Esophagus muscularis mucosa (tissue), 4 donors: ENCODE data around the gene CCM2. TPM values are rescaled to one million over a fixed set of nuclear protein-coding genes. Genes with fewer than 3 reads are reported as not detected.

ENCODE experiments used
- DNase-seq: peaks from one replicate; pipeline ENCODE4 v3.0.0-alpha.2; 2017; ENCODE audit errors: extremely low spot score
- H3K27ac ChIP-seq, 4 donors: fragments of 200-600 bp; sonication (generic); replicated peaks in 1 of 4; 1 replicate in 3 of 4; 2 replicates in 1 of 4; pipeline ENCODE4 v1.5.1; 2016 to 2019; ENCODE audit warnings: mild to moderate bottlenecking in 1 of 4
- H3K27me3 ChIP-seq, 4 donors: fragments of 200-600 bp; sonication (generic); one replicate each; pipeline versions ENCODE4 v1.5.1 to v1.6.0; 2016 to 2019
- H3K36me3 ChIP-seq, 4 donors: fragments of 200-600 bp; sonication (generic); one replicate each; pipeline ENCODE4 v1.5.1; 2016 to 2019
- H3K4me1 ChIP-seq, 4 donors: fragments of 200-600 bp; sonication (generic); one replicate each; pipeline ENCODE4 v1.5.1; 2016 to 2019
- H3K4me3 ChIP-seq, 4 donors: fragments of 200-600 bp; sonication (generic); 1 replicate in 2 of 4; 2 replicates in 2 of 4; pipeline ENCODE4 v1.5.1; 2016 to 2019; ENCODE audit warnings: mild to moderate bottlenecking in 4 of 4, moderate library complexity in 1 of 4
- H3K9me3 ChIP-seq, 4 donors: fragments of 200-600 bp; sonication (generic); 1 replicate in 3 of 4; 2 replicates in 1 of 4; pipeline ENCODE4 v1.5.1; 2016 to 2019
- EP300 ChIP-seq: sonication (generic); formaldehyde crosslinking; IDR thresholded peaks from one replicate; pipeline ENCODE4 v1.6.1; 2017; ENCODE audit warnings: antibody characterized with exemption
- POLR2A ChIP-seq: fragments of 450-650 bp; IDR thresholded peaks from one replicate; pipeline ENCODE4 v1.6.1; 2017; ENCODE audit warnings: antibody characterized with exemption, moderate library complexity, mild to moderate bottlenecking, low read depth
- POLR2AphosphoS5 ChIP-seq, 2 donors: sonication (generic); formaldehyde crosslinking; IDR thresholded peaks; one replicate each; pipeline ENCODE4 v1.6.1; 2017; ENCODE audit warnings: antibody characterized with exemption in 2 of 2
- WGBS: methylation state at CpG from one replicate; pipeline ENCODE4 v1.1.5; 2018; 5-methylcytosine and 5-hydroxymethylcytosine counted together
- intact Hi-C: fragments of 100-400 bp; cut with DNase I; formaldehyde crosslinking; loops from one replicate; pipeline ENCODE4 v1.15.1; 2023
- total RNA-seq, 4 donors: library from RNA; depleted of rRNA; stranded (reverse); fragments of >200 nt; gene quantifications; one replicate each; pipeline versions ENCODE4 v1.1.0 to v1.2.1, GENCODE V29; 2016
- TF ChIP-seq, protein P1 (sequence below), 3 experiments: fragments of 200-600 bp in 2 of 3; fragments of 450-650 bp in 1 of 3; sonication (generic) in 2 of 3; IDR thresholded peaks; one replicate each; pipeline ENCODE4 v1.5.1; 2017 to 2019; ENCODE audit warnings: antibody characterized with exemption in 3 of 3, mild to moderate bottlenecking in 2 of 3, moderate library complexity in 1 of 3

The CCM2 gene
- total RNA-seq, 4 donors from 2014 or later, result 40.3 to 61.7 (median 49.4) TPM

DNA sequence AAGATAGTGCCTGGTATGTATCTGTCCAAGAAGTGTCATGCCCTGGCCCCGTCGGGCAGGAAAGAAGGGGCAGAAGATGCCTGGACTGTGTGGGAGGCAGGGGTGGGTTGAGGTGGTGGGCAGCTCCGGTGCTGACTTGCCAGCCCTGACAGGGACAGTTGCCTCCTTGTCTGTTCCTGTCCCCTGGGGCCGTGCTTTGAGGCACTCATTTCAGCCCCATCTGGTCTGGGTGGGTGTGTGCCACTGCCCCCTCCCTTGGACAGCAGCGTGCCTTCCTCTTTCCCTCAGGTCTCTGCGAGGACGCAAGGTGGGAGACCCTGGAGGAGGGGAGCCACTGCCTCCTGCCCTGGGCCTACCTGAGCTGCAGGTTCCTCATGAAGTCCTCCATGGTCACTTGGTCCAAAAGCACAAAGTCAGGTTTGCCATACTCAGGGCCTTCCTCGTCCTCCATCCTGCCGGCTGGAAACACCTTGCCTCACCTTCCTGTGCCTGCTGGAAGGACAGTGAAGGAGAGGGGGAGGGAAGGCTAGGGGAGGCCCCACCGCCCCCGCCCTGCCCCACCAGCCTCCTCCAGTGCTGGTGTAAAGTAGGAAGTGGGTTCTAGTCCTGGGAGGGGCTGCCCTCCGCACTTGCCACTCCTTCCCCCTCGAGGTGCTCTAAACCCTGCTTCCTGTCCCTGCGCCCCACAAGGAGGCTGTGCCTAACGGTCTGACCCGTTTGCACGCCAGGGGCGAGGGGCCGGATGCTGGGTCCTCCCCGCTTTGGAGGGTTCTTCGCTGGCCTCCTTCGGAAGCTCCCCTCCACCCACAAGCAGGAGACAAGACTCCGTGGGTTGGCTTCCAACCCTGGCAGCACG is 21.3 kb upstream of the CCM2 start, which contains the start of gene MYO1G:
Gene MYO1G, minus strand, starts transcription at position 505 of the 856 bp plus-strand sequence. Its CDS starts 54 bp downstream, at position 451.
- intact Hi-C loops, result no loop called here
- Histone ChIP-seq H3K4me3 (peak within 1 kb of the TSS; percentile 9 to 37 (median 22)), H3K4me1 (peaks cover 15 to 48% (median 40%) of the 10 kb centered on the region in 4 donors), H3K27me3 (no peaks in the 10 kb centered on the region), H3K27ac (peak within 1 kb of the TSS; percentile 31 to 72 (median 54)), H3K9me3 (no peaks in the 10 kb centered on the region), H3K36me3 (peaks cover 17 to 43% (median 29%) of the 10 kb centered on the region in 4 donors)
- TF ChIP-seq POLR2AphosphoS5 (IDR thresholded peaks at IDR 0.05) (no peak), EP300 (no peak)
- WGBS, result 73% methylated on average over 24 of the region's 24 CpGs
- DNase-seq, result no peak

- Histone ChIP-seq H3K9me3 (no peaks in the 10 kb centered on the region), H3K36me3 (peaks cover 24 to 53% (median 39%) of the 10 kb centered on the region in 4 donors), H3K27ac (peak overlapping the region; percentile 31 to 72 (median 54)), H3K4me3 (no peak overlapping the region), H3K4me1 (peaks cover 15 to 52% (median 47%) of the 10 kb centered on the region in 4 donors), H3K27me3 (no peaks in the 10 kb centered on the region)
- no peak for TF ChIP-seq EP300
- TF ChIP-seq, protein P1, sequence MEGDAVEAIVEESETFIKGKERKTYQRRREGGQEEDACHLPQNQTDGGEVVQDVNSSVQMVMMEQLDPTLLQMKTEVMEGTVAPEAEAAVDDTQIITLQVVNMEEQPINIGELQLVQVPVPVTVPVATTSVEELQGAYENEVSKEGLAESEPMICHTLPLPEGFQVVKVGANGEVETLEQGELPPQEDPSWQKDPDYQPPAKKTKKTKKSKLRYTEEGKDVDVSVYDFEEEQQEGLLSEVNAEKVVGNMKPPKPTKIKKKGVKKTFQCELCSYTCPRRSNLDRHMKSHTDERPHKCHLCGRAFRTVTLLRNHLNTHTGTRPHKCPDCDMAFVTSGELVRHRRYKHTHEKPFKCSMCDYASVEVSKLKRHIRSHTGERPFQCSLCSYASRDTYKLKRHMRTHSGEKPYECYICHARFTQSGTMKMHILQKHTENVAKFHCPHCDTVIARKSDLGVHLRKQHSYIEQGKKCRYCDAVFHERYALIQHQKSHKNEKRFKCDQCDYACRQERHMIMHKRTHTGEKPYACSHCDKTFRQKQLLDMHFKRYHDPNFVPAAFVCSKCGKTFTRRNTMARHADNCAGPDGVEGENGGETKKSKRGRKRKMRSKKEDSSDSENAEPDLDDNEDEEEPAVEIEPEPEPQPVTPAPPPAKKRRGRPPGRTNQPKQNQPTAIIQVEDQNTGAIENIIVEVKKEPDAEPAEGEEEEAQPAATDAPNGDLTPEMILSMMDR (IDR thresholded peaks at IDR 0.05), result no peak
- no peak for TF ChIP-seq POLR2A
- no peak for TF ChIP-seq POLR2AphosphoS5 (IDR thresholded peaks at IDR 0.05)
- intact Hi-C loops, result loop anchor here (10.0 kb wide), 1 partner anchor 395 kb away; the partner anchor contains the start of gene TMED4
- WGBS, result 73% methylated on average over 8 of the region's 8 CpGs
- no peak for DNase-seq
These were observed 20.3 kb upstream of the CCM2 start for GRCh38 chr7:44979481-44980392.

GRCh38 chr7:44980393-44981034 is 19.5 kb upstream of the CCM2 start:
- peaks cover 24 to 61% (median 43%) of the 10 kb centered on the region in 4 donors for H3K36me3 ChIP-seq
- peak overlapping the region; percentile 25 to 72 (median 54) for H3K27ac ChIP-seq
- peaks cover 21 to 59% (median 55%) of the 10 kb centered on the region in 4 donors for H3K4me1 ChIP-seq
- DNase-seq, result no peak
- TF ChIP-seq EP300, result peak; percentile 32
- TF ChIP-seq, protein P1 (IDR thresholded peaks at IDR 0.05), result no peak
- H3K27me3 ChIP-seq, result no peaks in the 10 kb centered on the region
- H3K9me3 ChIP-seq, result no peaks in the 10 kb centered on the region
- no peak overlapping the region for H3K4me3 ChIP-seq
- 62% methylated on average over 8 of the region's 8 CpGs for WGBS
- intact Hi-C loops, result loop anchor here (10.0 kb wide), 1 partner anchor 396 kb away; the partner anchor contains the start of gene TMED4

DNA sequence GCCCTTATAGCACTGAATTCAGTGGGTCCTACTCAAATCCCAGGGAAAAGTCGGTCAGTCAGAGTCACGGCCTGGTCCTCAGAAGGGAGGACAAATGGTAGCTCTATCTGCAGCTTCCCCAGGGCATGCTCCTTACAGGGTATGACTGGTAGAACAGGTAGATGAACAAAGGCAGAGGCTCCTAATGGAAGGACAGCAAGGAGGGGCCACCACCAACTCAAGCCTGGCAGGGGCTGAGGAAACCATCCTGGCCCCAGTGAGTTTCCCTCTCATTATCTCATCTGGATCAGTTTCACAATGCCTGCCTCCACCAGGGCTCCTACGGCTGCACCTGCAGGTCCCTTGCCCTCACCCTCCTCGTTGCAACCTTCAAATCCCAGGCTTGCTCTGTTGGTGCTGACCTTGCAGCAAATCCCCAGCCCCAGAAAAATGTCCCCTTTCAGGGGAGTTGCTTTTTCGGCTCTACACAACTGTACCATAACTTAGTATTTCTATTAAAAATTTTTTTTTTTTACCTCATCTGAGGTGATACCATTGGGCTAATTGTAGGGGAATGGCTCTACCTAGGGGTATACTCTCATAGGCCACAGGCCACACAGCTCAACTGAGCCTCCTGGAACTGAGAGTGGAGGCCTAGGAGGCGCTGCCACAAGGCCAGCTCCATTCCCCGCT is 18.8 kb upstream of the CCM2 start:
- H3K27ac ChIP-seq, result peak overlapping the region in 3 of 4 donors; percentile 20 to 72 (median 25)
- peaks cover 24 to 61% (median 43%) of the 10 kb centered on the region in 4 donors for H3K36me3 ChIP-seq
- peaks cover 21 to 66% (median 61%) of the 10 kb centered on the region in 4 donors for H3K4me1 ChIP-seq
- H3K4me3 ChIP-seq, result no peak overlapping the region
- TF ChIP-seq POLR2AphosphoS5 (IDR thresholded peaks at IDR 0.05) (no peak), EP300 (no peak), POLR2A (no peak)
- TF ChIP-seq, protein P1 (IDR thresholded peaks at IDR 0.05), result no peak
- H3K27me3 ChIP-seq, result no peaks in the 10 kb centered on the region
- H3K9me3 ChIP-seq, result no peaks in the 10 kb centered on the region
- no peak for DNase-seq
- intact Hi-C loops, result loop anchor here (10.0 kb wide), 1 partner anchor 396 kb away; the partner anchor contains the start of gene TMED4
- 87% methylated on average over 7 of the region's 7 CpGs for WGBS
